HFFc6 (cell line): Measurements from ENCODE around the gene ZNF827. TPM values are rescaled to one million over a fixed set of nuclear protein-coding genes. Genes with fewer than 3 reads are reported as not detected.

ENCODE experiments used
- DNase-seq: peaks from one replicate; pipeline ENCODE4 v3.0.0-alpha.2; 2018
- H3K27ac Mint-ChIP-seq: 2 replicates; pipeline ENCODE4 v1.8.0; 2020; ENCODE audit warnings: mild to moderate bottlenecking, mixed read lengths
- H3K27me3 Mint-ChIP-seq: 2 replicates; pipeline ENCODE4 v1.8.0; 2021; ENCODE audit warnings: mild to moderate bottlenecking, moderate library complexity, mixed read lengths; ENCODE audit not compliant: insufficient read depth
- H3K36me3 Mint-ChIP-seq: 2 replicates; pipeline ENCODE4 v1.8.0; 2021; ENCODE audit warnings: low read depth, mixed read lengths
- H3K4me1 Mint-ChIP-seq: 2 replicates; pipeline ENCODE4 v1.8.0; 2020; ENCODE audit warnings: low read depth, mixed read lengths
- H3K4me3 Mint-ChIP-seq: 2 replicates; pipeline ENCODE4 v1.8.0; 2020; ENCODE audit warnings: mild to moderate bottlenecking, moderate library complexity, mixed read lengths
- H3K9me3 Mint-ChIP-seq: 2 replicates; pipeline ENCODE4 v1.8.0; 2020; ENCODE audit warnings: mild to moderate bottlenecking, mixed read lengths
- total RNA-seq, 6 experiments: library from RNA; stranded (reverse); fragmentation: NEBNext Ultra II Directional; extraction: Animal tissue kit (Norgen Biotek cat#: 25700); gene quantifications; 2 replicates in 1 of 6; 3 replicates in 5 of 6; pipeline ENCODE4 v1.2.3, GENCODE V29; 2021
- TF ChIP-seq, protein P1 (sequence below): fragments of 200-600 bp; sonication (generic); IDR thresholded peaks from 2 replicates; pipeline ENCODE4 v1.5.0; 2021; ENCODE audit warnings: antibody characterized with exemption, mild to moderate bottlenecking

The ZNF827 gene
- total RNA-seq, 6 experiments from 2014 or later = 15.8 to 22.4 (median 17.6) TPM

DNA sequence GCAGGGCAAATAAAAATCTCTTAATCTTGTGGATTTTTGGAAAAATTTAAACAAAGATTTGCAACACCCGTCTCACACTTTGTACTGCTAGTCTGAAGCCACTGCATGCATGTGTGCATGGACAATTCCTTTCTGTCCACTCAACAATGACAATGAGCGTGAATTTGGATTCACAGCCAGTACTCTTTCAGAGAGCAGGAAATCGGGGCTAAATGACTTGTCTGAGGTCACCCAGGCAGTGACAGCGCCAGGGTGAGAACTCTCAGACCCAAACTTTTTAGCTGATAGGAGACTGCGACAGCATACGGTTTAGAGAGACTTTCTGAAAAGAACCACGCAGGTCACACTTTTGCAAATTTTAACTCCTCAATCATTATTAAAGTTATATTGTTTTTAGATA lies 90.9 kb downstream of the ZNF827 start:
- H3K4me1 Mint-ChIP-seq = peaks cover 49% of the 10 kb centered on the region
- peak overlapping the region; percentile 28; the same call in 1 of the 2 replicates for H3K27ac Mint-ChIP-seq
- no peaks in the 10 kb centered on the region; the same call in 1 of the 2 replicates for H3K27me3 Mint-ChIP-seq
- no peaks in the 10 kb centered on the region for H3K9me3 Mint-ChIP-seq
- DNase-seq = no peak
- H3K36me3 Mint-ChIP-seq = peaks cover 31% of the 10 kb centered on the region
- H3K4me3 Mint-ChIP-seq = no peak overlapping the region
- TF ChIP-seq, protein P1, sequence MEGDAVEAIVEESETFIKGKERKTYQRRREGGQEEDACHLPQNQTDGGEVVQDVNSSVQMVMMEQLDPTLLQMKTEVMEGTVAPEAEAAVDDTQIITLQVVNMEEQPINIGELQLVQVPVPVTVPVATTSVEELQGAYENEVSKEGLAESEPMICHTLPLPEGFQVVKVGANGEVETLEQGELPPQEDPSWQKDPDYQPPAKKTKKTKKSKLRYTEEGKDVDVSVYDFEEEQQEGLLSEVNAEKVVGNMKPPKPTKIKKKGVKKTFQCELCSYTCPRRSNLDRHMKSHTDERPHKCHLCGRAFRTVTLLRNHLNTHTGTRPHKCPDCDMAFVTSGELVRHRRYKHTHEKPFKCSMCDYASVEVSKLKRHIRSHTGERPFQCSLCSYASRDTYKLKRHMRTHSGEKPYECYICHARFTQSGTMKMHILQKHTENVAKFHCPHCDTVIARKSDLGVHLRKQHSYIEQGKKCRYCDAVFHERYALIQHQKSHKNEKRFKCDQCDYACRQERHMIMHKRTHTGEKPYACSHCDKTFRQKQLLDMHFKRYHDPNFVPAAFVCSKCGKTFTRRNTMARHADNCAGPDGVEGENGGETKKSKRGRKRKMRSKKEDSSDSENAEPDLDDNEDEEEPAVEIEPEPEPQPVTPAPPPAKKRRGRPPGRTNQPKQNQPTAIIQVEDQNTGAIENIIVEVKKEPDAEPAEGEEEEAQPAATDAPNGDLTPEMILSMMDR = no peak

DNA sequence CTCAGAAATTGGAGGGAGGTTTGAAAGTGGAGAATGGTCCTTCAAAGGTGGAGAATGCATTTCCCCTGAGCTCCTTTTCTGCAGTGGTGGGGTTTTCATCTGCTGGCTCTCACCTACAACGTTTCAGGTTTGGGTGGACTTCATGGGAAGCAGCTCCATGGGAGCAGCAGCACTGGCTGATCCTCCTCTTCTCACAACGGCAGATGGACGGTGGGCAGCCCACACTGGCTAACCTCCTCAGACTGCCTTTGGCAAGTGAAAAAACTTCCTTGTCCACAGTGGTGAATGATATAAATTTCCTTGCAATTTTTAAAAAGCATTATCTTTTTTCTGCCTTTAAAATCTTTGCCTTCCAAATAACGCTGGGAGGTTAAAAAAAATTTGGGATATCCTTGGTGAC lies 93.5 kb downstream of the ZNF827 start:
- Mint-ChIP-seq H3K27me3 (no peaks in the 10 kb centered on the region; the same call in 1 of the 2 replicates), H3K4me1 (peaks cover 48% of the 10 kb centered on the region), H3K27ac (peak overlapping the region; percentile 5; the same call in 1 of the 2 replicates), H3K4me3 (no peak overlapping the region), H3K36me3 (peaks cover 49% of the 10 kb centered on the region), H3K9me3 (no peaks in the 10 kb centered on the region)
- TF ChIP-seq, protein P1 = no peak
- DNase-seq = no peak

DNA sequence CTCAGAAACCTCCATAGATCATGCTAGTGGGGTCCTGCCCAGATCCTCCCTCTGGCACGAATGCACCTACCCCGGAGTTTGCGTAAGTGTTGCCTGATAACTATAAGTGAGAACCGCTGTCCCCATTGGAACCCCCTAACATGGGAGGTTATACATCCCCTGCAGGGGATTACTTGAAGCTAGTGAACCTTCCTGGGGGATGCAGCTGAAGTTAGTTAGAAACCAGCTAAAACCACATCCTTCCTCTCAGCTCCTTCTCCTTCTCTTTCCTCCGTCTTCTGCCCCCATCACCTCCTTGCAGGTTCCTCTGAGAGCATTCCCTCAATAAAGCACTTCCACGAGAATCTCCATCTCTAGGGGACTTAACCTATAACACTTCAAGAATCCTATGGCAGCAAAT lies 95.0 kb downstream of the ZNF827 start:
- no peaks in the 10 kb centered on the region; the same call in none of the 2 replicates for H3K27me3 Mint-ChIP-seq
- TF ChIP-seq, protein P1 = no peak
- H3K9me3 Mint-ChIP-seq = no peaks in the 10 kb centered on the region
- peaks cover 49% of the 10 kb centered on the region for H3K36me3 Mint-ChIP-seq
- peaks cover 52% of the 10 kb centered on the region for H3K4me1 Mint-ChIP-seq
- no peak for DNase-seq
- H3K27ac Mint-ChIP-seq = peak overlapping the region; percentile 85
- H3K4me3 Mint-ChIP-seq = no peak overlapping the region; the same call in 1 of the 2 replicates

DNA sequence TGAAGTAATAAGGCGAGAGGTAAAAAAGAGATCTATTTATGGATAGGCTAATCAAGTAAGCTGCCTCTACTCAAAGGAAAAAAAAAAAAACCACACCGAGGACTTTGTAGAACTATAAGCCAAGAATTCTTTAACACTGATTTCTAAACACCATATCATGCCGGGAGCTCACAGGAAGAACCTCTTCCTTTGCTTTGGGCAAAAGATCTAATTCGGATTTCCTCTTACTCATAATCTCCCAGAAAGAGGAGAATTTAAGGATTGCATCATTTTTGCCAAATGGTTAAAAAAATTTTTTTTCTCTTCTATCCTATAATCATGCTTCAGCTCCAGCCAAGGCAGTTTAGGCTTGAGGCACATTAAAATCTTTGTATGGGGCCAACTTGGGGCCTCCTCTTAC lies 95.5 kb downstream of the ZNF827 start:
- peak overlapping the region; percentile 85 for H3K27ac Mint-ChIP-seq
- peak overlapping the region; percentile 45 for H3K4me3 Mint-ChIP-seq
- H3K36me3 Mint-ChIP-seq = peaks cover 49% of the 10 kb centered on the region
- H3K9me3 Mint-ChIP-seq = no peaks in the 10 kb centered on the region
- TF ChIP-seq, protein P1 = no peak
- peaks cover 52% of the 10 kb centered on the region for H3K4me1 Mint-ChIP-seq
- DNase-seq = peak; percentile 79
- H3K27me3 Mint-ChIP-seq = no peaks in the 10 kb centered on the region; the same call in none of the 2 replicates

DNA sequence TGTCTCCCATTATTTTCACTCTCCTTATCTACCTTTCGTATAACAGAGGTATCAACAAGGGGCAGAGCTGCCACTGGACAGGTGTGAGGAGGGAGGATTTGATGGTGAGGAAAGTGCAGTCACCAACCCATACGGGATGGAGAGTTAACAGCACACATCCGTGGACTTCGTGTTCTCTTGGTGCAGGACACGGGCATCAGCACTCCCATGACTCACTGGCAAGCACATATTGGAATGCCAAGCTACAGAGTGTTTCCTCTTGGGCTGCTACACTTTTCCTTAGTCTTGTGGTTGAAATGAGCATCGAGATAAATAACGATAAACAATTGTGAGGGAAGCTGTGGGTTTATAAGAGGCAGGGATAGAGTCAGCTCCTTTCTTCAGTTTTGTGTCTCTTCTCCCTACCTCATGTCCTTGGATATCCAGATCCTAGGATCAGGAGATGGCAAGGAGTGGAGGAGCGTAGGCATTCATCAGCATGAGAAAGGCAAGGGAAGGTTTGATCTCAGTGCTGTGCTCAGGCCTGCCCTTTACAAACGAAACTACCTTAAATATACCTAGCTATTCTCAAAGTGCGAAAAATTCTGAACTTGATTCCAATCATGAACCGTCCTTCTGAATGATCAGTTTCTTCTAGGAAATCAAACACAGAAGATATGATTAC lies 96.3 kb downstream of the ZNF827 start:
- TF ChIP-seq, protein P1 = no peak
- H3K27me3 Mint-ChIP-seq = no peaks in the 10 kb centered on the region; the same call in none of the 2 replicates
- peak overlapping the region; percentile 85 for H3K27ac Mint-ChIP-seq
- H3K4me1 Mint-ChIP-seq = peaks cover 46% of the 10 kb centered on the region
- peak; percentile 16 for DNase-seq
- H3K36me3 Mint-ChIP-seq = peaks cover 44% of the 10 kb centered on the region
- peak overlapping the region; percentile 45; the same call in 1 of the 2 replicates for H3K4me3 Mint-ChIP-seq
- H3K9me3 Mint-ChIP-seq = no peaks in the 10 kb centered on the region
